Neural progenitor cell (in vitro differentiated cells): ENCODE measurements around the gene HDAC11. TPM values are rescaled to one million over a fixed set of nuclear protein-coding genes. Genes with fewer than 3 reads are reported as not detected.
A peak's percentile ranks its signal among the peaks of the same experiment; 100 is the strongest.

Experiments
- DNase-seq: peaks from one replicate; pipeline ENCODE4 v3.0.0-alpha.2; 2016; ENCODE audit warnings: low spot score
- H2AFZ ChIP-seq: fragments of 200-600 bp; sonication (generic); replicated peaks from 2 replicates; pipeline ENCODE4 v1.6.1; 2016; ENCODE audit warnings: antibody characterized with exemption
- H3F3A ChIP-seq: fragments of 200-600 bp; sonication (generic); 2 replicates; pipeline ENCODE4 v1.6.1; 2016; ENCODE audit warnings: antibody characterized with exemption, low read depth
- H3K27ac ChIP-seq: fragments of 200-600 bp; sonication (generic); 2 replicates; pipeline ENCODE4 v1.5.1; 2016; ENCODE audit warnings: mild to moderate bottlenecking
- H3K27me3 ChIP-seq: fragments of 200-600 bp; sonication (generic); 2 replicates; pipeline ENCODE4 v1.6.1; 2016; ENCODE audit warnings: mild to moderate bottlenecking, moderate library complexity
- H3K36me3 ChIP-seq: fragments of 200-600 bp; sonication (generic); 2 replicates; pipeline ENCODE4 v1.5.1; 2016
- H3K4me1 ChIP-seq: fragments of 200-600 bp; sonication (generic); 2 replicates; pipeline ENCODE4 v1.6.1; 2016; ENCODE audit warnings: mixed run types
- H3K4me2 ChIP-seq: fragments of 200-600 bp; sonication (generic); 2 replicates; pipeline ENCODE4 v1.6.1; 2016
- H3K4me3 ChIP-seq: fragments of 200-600 bp; sonication (generic); 2 replicates; pipeline ENCODE4 v1.5.1; 2016
- H3K79me2 ChIP-seq: fragments of 200-600 bp; sonication (generic); 2 replicates; pipeline ENCODE4 v1.6.1; 2016; ENCODE audit warnings: low read depth
- H3K9ac ChIP-seq: fragments of 200-600 bp; sonication (generic); 2 replicates; pipeline ENCODE4 v1.6.1; 2016
- H3K9me3 ChIP-seq: fragments of 200-600 bp; sonication (generic); 2 replicates; pipeline ENCODE4 v1.5.1; 2016; ENCODE audit warnings: low read depth
- H4K20me1 ChIP-seq: fragments of 200-600 bp; sonication (generic); 2 replicates; pipeline ENCODE4 v1.6.1; 2016; ENCODE audit warnings: low read depth
- H3K27ac Mint-ChIP-seq: 3 replicates; pipeline ENCODE4 v1.8.0; 2021; ENCODE audit warnings: mixed read lengths
- H3K27me3 Mint-ChIP-seq: 2 replicates; pipeline ENCODE4 v1.8.0; 2022; ENCODE audit warnings: low read depth, mild to moderate bottlenecking, inconsistent platforms, moderate library complexity, mixed read lengths; ENCODE audit not compliant: insufficient read depth
- H3K36me3 Mint-ChIP-seq: 3 replicates; pipeline ENCODE4 v1.8.0; 2021; ENCODE audit warnings: mixed read lengths
- H3K4me1 Mint-ChIP-seq: 3 replicates; pipeline ENCODE4 v1.8.0; 2021; ENCODE audit warnings: mixed read lengths
- H3K4me3 Mint-ChIP-seq: 3 replicates; pipeline ENCODE4 v1.8.0; 2021; ENCODE audit warnings: mild to moderate bottlenecking, moderate library complexity, mixed read lengths
- H3K9me3 Mint-ChIP-seq: 3 replicates; pipeline ENCODE4 v1.8.0; 2020; ENCODE audit warnings: mixed read lengths
- CTCF ChIP-seq: fragments of 200-600 bp; sonication (generic); IDR thresholded peaks from 2 replicates; pipeline ENCODE4 v1.5.1; 2017; ENCODE audit warnings: antibody characterized with exemption, mild to moderate bottlenecking
- EZH2 ChIP-seq: fragments of 200-600 bp; sonication (generic); IDR thresholded peaks from 2 replicates; pipeline ENCODE4 v1.6.1; 2017; ENCODE audit warnings: antibody characterized with exemption, mild to moderate bottlenecking, moderate library complexity
- EZH2phosphoT487 ChIP-seq: fragments of 200-600 bp; sonication (generic); IDR thresholded peaks from 2 replicates; pipeline ENCODE4 v1.6.1; 2017; ENCODE audit warnings: antibody characterized with exemption
- total RNA-seq: library from RNA; depleted of rRNA; stranded (reverse); fragments of >200 nt; gene quantifications from 2 replicates; pipeline ENCODE4 v1.2.3, GENCODE V29; 2015; ENCODE audit warnings: low replicate concordance

HDAC11 gene
- total RNA-seq, 1 donor from 2014 or later = 4.8 TPM

- Histone ChIP-seq H4K20me1 (no peaks in the 10 kb centered on the region), H3K27me3 (no peaks in the 10 kb centered on the region), H3K4me2 (no peak overlapping the region), H3K27ac (no peak overlapping the region), H2AFZ (no peak overlapping the region), H3K9me3 (no peaks in the 10 kb centered on the region), H3K4me1 (peaks cover 21% of the 10 kb centered on the region), H3K9ac (no peak overlapping the region), H3K36me3 (no peaks in the 10 kb centered on the region), H3K4me3 (no peak overlapping the region), H3F3A (no peaks in the 10 kb centered on the region), H3K79me2 (no peaks in the 10 kb centered on the region)
- DNase-seq = no peak
- Mint-ChIP-seq H3K4me3 (no peak overlapping the region), H3K36me3 (no peaks in the 10 kb centered on the region), H3K27me3 (peaks cover 11% of the 10 kb centered on the region), H3K27ac (no peak overlapping the region), H3K9me3 (peaks cover 6% of the 10 kb centered on the region), H3K4me1 (peaks cover 19% of the 10 kb centered on the region)
- no peak for TF ChIP-seq CTCF
- TF ChIP-seq EZH2 = no peak
- no peak for TF ChIP-seq EZH2phosphoT487
These were observed 42.1 kb downstream of the HDAC11 start for GRCh38 chr3:13522236-13522635.

- TF ChIP-seq CTCF (no peak), EZH2 (no peak), EZH2phosphoT487 (no peak)
- H3K4me1 Mint-ChIP-seq = peaks cover 34% of the 10 kb centered on the region
- no peak overlapping the region for H3K4me2 ChIP-seq
- no peak overlapping the region for H3K4me3 Mint-ChIP-seq
- H3F3A ChIP-seq = peaks cover 5% of the 10 kb centered on the region
- H4K20me1 ChIP-seq = no peaks in the 10 kb centered on the region
- no peak overlapping the region for H3K9ac ChIP-seq
- DNase-seq = no peak
- H3K4me1 ChIP-seq = peaks cover 29% of the 10 kb centered on the region
- H3K36me3 ChIP-seq = no peaks in the 10 kb centered on the region
- H3K9me3 ChIP-seq = no peaks in the 10 kb centered on the region
- H3K79me2 ChIP-seq = no peaks in the 10 kb centered on the region
- no peak overlapping the region for H2AFZ ChIP-seq
- H3K27me3 ChIP-seq = no peaks in the 10 kb centered on the region
- H3K36me3 Mint-ChIP-seq = no peaks in the 10 kb centered on the region
- no peak overlapping the region for H3K4me3 ChIP-seq
- H3K27me3 Mint-ChIP-seq = peaks cover 8% of the 10 kb centered on the region
- H3K27ac Mint-ChIP-seq = no peak overlapping the region
- no peak overlapping the region for H3K27ac ChIP-seq
- H3K9me3 Mint-ChIP-seq = peaks cover 6% of the 10 kb centered on the region
These were observed 45.0 kb downstream of the HDAC11 start for GRCh38 chr3:13524979-13525669.

GRCh38 chr3:13525827-13526625 lies 45.9 kb downstream of the HDAC11 start:
- no peaks in the 10 kb centered on the region for H3K79me2 ChIP-seq
- no peaks in the 10 kb centered on the region for H4K20me1 ChIP-seq
- Mint-ChIP-seq H3K9me3 (peaks cover 6% of the 10 kb centered on the region), H3K4me3 (peak overlapping the region; percentile 52), H3K27ac (peak overlapping the region; percentile 90), H3K4me1 (peaks cover 37% of the 10 kb centered on the region), H3K36me3 (no peaks in the 10 kb centered on the region), H3K27me3 (peaks cover 11% of the 10 kb centered on the region)
- peaks cover 5% of the 10 kb centered on the region for H3F3A ChIP-seq
- no peak overlapping the region for H3K4me3 ChIP-seq
- H3K27ac ChIP-seq = no peak overlapping the region
- no peaks in the 10 kb centered on the region for H3K9me3 ChIP-seq
- no peaks in the 10 kb centered on the region for H3K27me3 ChIP-seq
- peaks cover 29% of the 10 kb centered on the region for H3K4me1 ChIP-seq
- H2AFZ ChIP-seq = no peak overlapping the region
- peak overlapping the region; percentile 49 for H3K4me2 ChIP-seq
- H3K9ac ChIP-seq = no peak overlapping the region
- no peaks in the 10 kb centered on the region for H3K36me3 ChIP-seq
- TF ChIP-seq EZH2phosphoT487 (no peak), CTCF (no peak), EZH2 (no peak)
- peak; percentile 64 for DNase-seq
